Progenitor cell of endocrine pancreas (in vitro differentiated cells): ENCODE data around the gene TMEM214. TPM values are rescaled to one million over a fixed set of nuclear protein-coding genes. Genes with fewer than 3 reads are reported as not detected.

Experiments
- DNase-seq: peaks from one replicate; pipeline ENCODE4 v3.0.0; 2021; ENCODE audit warnings: low spot score; ENCODE audit not compliant: unreplicated experiment
- H3K27ac Mint-ChIP-seq: 2 replicates; pipeline ENCODE4 v1.8.0; 2021; ENCODE audit warnings: mild to moderate bottlenecking, moderate library complexity, mixed read lengths
- H3K27me3 Mint-ChIP-seq: 2 replicates; pipeline ENCODE4 v1.8.0; 2021; ENCODE audit warnings: mixed read lengths
- H3K36me3 Mint-ChIP-seq: 2 replicates; pipeline ENCODE4 v1.8.0; 2022; ENCODE audit warnings: mixed read lengths; ENCODE audit not compliant: insufficient read depth
- H3K4me1 Mint-ChIP-seq: 2 replicates; pipeline ENCODE4 v1.8.0; 2021; ENCODE audit warnings: low read depth, mixed read lengths
- H3K4me3 Mint-ChIP-seq: 2 replicates; pipeline ENCODE4 v1.8.0; 2021; ENCODE audit warnings: low read depth, mild to moderate bottlenecking, moderate library complexity, mixed read lengths
- H3K9me3 Mint-ChIP-seq: 2 replicates; pipeline ENCODE4 v1.8.0; 2021; ENCODE audit warnings: low read depth, mixed read lengths
- total RNA-seq: library from RNA; stranded (reverse); gene quantifications from 2 replicates; pipeline ENCODE4 v1.2.1, GENCODE V29; 2021
- TF ChIP-seq, protein P1 (sequence below): fragments of 200-600 bp; sonication (generic); IDR thresholded peaks from one replicate; pipeline ENCODE4 v1.5.0; 2021; ENCODE audit warnings: antibody characterized with exemption, mild to moderate bottlenecking; ENCODE audit not compliant: unreplicated experiment

TMEM214 gene
- total RNA-seq, 1 donor from 2014 or later, result 55.2 TPM

DNA sequence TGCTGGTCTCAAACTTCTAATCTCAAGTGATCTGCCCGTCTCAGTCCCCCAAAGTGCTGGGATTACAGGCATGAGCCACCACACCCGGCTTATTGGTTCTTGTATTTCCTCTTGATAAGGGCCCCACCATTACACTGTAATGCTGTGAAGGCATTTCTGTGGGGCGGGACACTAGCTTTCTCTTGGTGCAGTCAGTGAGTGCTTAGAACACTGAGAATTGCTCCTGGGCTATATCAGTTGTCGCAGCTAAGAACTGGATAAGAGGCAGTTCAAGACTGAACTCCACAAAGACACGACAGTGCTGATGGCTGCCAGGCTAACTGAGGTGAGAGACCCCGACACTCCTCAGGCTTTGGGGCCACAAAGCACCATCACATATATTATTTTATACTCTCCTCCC, 55.9 kb downstream of the TMEM214 start:
- Mint-ChIP-seq H3K9me3 (no peaks in the 10 kb centered on the region), H3K4me3 (no peak overlapping the region), H3K4me1 (peaks cover 7% of the 10 kb centered on the region), H3K36me3 (no peaks in the 10 kb centered on the region), H3K27me3 (peaks cover 27% of the 10 kb centered on the region), H3K27ac (no peak overlapping the region)
- TF ChIP-seq, protein P1, sequence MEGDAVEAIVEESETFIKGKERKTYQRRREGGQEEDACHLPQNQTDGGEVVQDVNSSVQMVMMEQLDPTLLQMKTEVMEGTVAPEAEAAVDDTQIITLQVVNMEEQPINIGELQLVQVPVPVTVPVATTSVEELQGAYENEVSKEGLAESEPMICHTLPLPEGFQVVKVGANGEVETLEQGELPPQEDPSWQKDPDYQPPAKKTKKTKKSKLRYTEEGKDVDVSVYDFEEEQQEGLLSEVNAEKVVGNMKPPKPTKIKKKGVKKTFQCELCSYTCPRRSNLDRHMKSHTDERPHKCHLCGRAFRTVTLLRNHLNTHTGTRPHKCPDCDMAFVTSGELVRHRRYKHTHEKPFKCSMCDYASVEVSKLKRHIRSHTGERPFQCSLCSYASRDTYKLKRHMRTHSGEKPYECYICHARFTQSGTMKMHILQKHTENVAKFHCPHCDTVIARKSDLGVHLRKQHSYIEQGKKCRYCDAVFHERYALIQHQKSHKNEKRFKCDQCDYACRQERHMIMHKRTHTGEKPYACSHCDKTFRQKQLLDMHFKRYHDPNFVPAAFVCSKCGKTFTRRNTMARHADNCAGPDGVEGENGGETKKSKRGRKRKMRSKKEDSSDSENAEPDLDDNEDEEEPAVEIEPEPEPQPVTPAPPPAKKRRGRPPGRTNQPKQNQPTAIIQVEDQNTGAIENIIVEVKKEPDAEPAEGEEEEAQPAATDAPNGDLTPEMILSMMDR, result no peak
- DNase-seq, result no peak

DNA sequence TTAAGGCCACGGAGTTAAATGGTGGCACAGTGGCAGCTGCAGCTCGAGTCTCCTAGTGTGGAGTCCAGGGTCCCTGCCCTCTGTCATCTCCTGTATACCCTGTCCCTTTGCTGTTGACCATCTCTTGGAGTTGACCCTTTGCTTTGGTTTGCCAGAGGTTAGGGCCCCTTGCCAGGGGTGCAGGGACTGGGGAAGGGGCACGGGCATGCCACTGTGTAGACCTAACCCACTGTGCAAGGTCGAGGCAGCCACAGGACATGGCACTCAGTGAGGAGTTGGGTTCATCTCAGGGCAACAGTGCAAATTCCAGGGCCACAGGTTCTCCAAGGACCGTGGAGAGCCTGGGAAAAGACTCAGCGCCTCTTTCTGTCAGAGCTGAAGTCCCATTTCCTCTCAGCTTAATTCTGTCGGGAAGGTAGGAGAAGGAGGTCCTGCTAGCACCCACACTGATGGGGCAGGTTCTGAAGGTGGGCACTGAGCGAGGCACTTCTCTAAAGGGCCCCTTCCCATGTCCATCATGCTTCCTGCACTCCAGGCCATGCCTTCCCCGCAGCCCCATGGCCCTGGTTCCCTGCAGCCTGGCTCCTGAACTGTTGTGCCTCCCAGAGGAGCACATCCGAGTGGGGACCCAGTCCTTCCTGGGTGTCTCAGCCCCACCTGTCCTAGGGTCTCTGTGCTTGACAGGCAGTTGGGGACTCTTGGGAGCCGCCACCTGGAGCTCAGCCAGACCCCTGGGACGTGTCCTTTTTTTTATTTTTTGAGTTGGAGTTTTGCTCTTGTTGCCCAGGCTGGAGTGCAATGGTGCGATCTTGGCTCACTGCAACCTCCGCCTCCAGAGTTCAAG, 56.6 kb downstream of the TMEM214 start:
- H3K27me3 Mint-ChIP-seq, result peaks cover 26% of the 10 kb centered on the region
- no peaks in the 10 kb centered on the region for H3K9me3 Mint-ChIP-seq
- no peak overlapping the region for H3K4me3 Mint-ChIP-seq
- H3K4me1 Mint-ChIP-seq, result peaks cover 7% of the 10 kb centered on the region
- no peak overlapping the region for H3K27ac Mint-ChIP-seq
- H3K36me3 Mint-ChIP-seq, result no peaks in the 10 kb centered on the region
- DNase-seq, result no peak
- TF ChIP-seq, protein P1, result no peak

Other genes starting within 250 kb of the TMEM214 start
- gene CENPA, start 246.9 kb upstream of the TMEM214 start, total RNA-seq, result 10.5 and 10.7 TPM in 2 replicates
- 70.3 and 75.0 TPM in 2 replicates for gene DPYSL5, start 184.8 kb upstream of the TMEM214 start, total RNA-seq
- gene MAPRE3, start 62.3 kb upstream of the TMEM214 start, total RNA-seq, result 18.0 and 18.6 TPM in 2 replicates
- gene AGBL5, start 18.7 kb downstream of the TMEM214 start, total RNA-seq, result 58.7 and 60.2 TPM in 2 replicates
- 245 and 254 TPM in 2 replicates for gene OST4, start 38.7 kb downstream of the TMEM214 start, total RNA-seq
- 1.1 and 2.5 TPM in 2 replicates for gene EMILIN1, start 45.6 kb downstream of the TMEM214 start, total RNA-seq
- 4.4 and 5.2 TPM in 2 replicates for gene KHK, start 53.8 kb downstream of the TMEM214 start, total RNA-seq
- gene CGREF1, start 86.2 kb downstream of the TMEM214 start, total RNA-seq, result 0.31 and 0.87 TPM in 2 replicates
- 0.31 and 0.34 TPM in 2 replicates for gene ABHD1, start 90.8 kb downstream of the TMEM214 start, total RNA-seq
- gene PREB, start 101.7 kb downstream of the TMEM214 start, total RNA-seq, result 46.9 and 49.7 TPM in 2 replicates
- not detected in 2 replicates for gene PRR30, start 106.4 kb downstream of the TMEM214 start, total RNA-seq
- gene TCF23, start 116.0 kb downstream of the TMEM214 start, total RNA-seq, result not detected in 2 replicates
- 96.4 and 107 TPM in 2 replicates for gene ATRAID, start 179.1 kb downstream of the TMEM214 start, total RNA-seq
- 66.7 and 70.8 TPM in 2 replicates for gene SLC5A6, start 179.3 kb downstream of the TMEM214 start, total RNA-seq
- gene CAD, start 184.4 kb downstream of the TMEM214 start, total RNA-seq, result 59.3 and 59.7 TPM in 2 replicates
- not detected in 2 replicates for gene SLC30A3, start 230.1 kb downstream of the TMEM214 start, total RNA-seq
- gene DNAJC5G, start 242.5 kb downstream of the TMEM214 start, total RNA-seq, result not detected in 2 replicates
- not detected in 2 replicates for gene TRIM54, start 249.5 kb downstream of the TMEM214 start, total RNA-seq